CD4-positive, alpha-beta T cell treated with Interleukin-15 for 1 hour (primary cell): Measurements from ENCODE around the gene PTCD2.

Experiments used
- DNase-seq: peaks from one replicate; pipeline ENCODE4 v3.0.0-alpha.2; 2020

The PTCD2 gene

GRCh38 chr5:72351376-72351775 is 31.2 kb downstream of the PTCD2 start:
- DNase-seq, result no peak

GRCh38 chr5:72352616-72353015 is 32.4 kb downstream of the PTCD2 start:
- DNase-seq, result no peak

DNA sequence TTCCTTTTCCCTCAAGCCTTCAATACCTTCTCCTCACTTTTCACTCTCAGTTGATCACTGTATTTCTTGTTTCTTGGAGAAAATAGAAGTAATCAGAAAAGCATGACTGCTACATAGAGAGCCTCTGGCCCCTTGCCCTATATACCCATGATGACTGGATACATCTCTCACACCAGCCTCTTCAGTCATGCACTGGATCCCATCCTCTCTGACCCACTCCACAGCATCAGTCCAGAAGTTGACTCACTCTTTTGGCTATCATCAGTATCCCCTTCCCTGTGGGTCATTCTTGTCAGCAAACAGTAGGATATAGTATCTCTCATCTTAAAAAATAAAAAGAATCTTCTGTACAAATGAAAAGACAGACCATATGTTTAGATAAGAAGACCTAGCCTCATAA is 32.9 kb downstream of the PTCD2 start:
- no peak for DNase-seq

DNA sequence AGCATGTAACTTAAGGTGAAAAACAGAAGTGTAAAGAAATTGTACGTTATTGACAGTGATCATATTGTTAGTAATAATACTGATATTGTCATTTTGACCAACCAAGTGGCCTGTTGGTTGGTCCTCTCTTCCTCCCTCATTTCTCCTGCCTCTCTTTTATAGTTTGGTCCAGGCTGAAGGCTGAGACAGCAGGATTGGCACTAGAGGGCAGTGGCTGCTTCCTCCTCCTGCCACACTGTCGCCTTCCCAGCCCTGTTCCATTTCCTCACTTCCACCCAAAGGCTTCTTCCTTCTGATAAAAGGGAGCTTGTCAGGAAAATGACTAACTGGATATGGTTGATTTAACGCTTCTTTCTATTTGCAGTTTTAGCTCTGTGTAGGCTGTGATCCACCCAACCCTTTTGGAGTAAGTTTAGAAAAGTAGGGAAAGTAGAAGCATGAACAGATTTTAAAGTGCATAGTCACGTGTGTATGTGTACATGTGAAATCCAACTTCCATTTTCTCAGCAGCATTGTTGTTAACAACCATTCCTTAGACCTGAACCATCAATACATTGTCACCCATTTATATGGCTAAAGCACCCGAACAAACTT is 35.6 kb downstream of the PTCD2 start:
- DNase-seq, result no peak

GRCh38 chr5:72356361-72356760 is 36.2 kb downstream of the PTCD2 start:
- DNase-seq, result no peak

- no peak for DNase-seq
Measured at GRCh38 chr5:72358925-72359324, 38.8 kb downstream of the PTCD2 start.

DNA sequence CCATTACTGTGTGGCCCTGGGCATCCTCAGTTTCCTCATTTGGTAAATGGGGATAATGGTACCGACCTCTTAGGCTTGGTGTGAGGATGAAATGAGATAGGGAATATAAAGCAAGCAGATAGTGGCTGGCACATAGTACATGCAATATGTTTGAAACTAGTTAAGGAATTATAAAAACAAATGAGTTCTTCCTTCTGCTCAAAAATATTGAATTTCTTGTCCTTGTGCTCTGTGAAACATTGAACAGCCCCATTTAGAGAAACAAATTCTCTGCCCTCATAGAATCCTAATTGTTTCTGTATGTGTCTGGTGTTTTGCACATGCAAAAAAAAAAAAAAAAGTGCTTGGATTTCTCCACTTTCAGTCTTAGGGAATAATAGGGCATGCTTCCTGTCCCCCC is 39.7 kb downstream of the PTCD2 start:
- DNase-seq, result no peak

DNA sequence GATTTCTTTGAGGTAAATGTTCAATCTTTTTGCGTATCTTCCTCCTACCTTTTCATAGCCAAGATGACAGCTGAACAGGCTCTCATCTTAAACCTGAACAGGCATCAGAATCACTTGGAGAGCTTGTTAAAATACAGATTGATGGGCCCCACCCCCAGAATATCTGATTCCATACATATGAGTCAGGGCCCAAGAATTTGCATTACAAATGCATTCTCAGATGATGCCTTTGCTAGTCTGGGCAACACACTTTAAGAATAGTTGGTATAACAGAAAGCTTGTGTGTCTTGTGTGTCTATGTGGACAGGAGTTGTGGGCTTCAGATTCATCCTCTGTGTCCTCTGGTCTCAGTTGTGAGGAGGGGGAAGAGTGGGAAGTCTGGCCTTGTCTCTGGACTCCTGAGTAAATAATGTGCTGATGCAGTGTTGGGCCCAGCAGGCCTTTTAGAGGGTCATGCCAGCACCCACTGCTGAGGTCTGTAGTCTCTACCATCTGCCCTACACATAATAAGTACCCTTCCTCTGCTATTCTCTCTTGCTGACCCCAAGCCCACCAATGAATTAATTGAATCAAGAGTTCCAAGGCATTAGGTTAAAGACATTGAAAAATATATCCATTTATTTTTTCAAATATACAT is 43.1 kb downstream of the PTCD2 start:
- DNase-seq, result no peak

DNA sequence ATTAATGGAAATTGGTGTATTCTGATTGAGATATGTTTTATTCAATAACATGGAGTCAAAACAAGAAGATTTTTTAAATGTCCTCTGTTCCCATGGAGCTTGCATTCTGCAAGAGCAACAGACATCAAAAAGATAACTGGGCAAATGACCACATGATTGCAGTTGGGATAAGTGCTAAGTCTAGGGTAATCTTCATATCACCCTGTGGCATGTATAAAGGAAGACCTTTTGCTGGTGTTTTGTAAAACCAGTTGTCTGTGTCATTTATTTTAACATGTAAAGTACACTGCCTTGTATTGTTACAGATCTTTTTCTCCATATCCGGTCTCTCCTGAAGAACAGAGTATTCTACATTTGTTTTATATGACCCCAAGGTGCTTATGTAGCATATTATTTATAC is 44.0 kb downstream of the PTCD2 start:
- DNase-seq, result no peak

DNA sequence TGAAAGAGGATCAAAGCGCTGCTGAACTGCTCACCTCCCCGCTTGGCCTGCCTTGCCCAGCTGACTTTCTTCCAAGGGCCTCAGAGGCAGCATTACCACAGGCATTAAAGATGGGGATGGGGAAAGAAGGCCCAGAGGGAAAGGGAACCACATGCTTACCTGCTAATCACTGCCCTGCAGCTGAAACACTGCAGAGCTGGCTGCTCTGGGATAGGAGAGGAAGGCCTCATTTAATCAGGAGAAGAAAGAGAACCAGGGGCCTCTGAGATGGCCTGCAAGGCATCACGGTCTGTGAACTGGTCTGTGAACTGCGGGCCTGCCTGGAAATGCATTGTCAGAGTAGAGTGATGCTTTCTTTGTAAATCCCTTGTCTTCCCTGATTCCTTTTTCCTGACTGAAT is 44.8 kb downstream of the PTCD2 start:
- DNase-seq, result no peak

- peak; percentile 39 for DNase-seq
Measured at GRCh38 chr5:72366324-72366976, 46.3 kb downstream of the PTCD2 start.

DNA sequence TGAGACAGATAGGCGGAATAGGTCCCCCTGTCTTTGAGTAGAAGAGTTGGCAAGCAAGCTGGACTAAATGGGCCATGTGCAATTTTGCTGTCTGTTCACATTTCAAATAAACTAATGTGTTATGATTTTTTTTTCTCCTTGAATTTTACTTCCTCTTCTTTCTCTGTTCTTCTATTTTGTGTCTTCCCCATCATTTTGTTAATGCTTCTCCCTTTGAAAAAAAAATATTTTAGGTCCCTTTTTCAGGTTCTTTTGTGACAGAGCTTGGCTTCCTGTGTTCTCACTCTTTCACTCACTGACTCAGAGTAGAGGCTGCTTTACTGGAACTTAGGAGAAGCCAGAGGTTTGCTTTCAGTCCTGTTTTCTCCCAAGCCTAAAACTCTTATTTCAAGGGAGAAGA is 48.1 kb downstream of the PTCD2 start:
- DNase-seq, result no peak

- no peak for DNase-seq
Measured at GRCh38 chr5:72369301-72369700, 49.1 kb downstream of the PTCD2 start.

- no peak for DNase-seq
Measured at GRCh38 chr5:72369711-72370110, 49.5 kb downstream of the PTCD2 start.

GRCh38 chr5:72372331-72372730 is 52.2 kb downstream of the PTCD2 start:
- no peak for DNase-seq

GRCh38 chr5:72372923-72373322 is 52.8 kb downstream of the PTCD2 start:
- no peak for DNase-seq

GRCh38 chr5:72374844-72375243 is 54.7 kb downstream of the PTCD2 start:
- DNase-seq, result no peak

- DNase-seq, result no peak
Measured at GRCh38 chr5:72376381-72376780, 56.2 kb downstream of the PTCD2 start.

- DNase-seq, result no peak
Measured at GRCh38 chr5:72377910-72378638, 57.9 kb downstream of the PTCD2 start.

- DNase-seq, result no peak
Measured at GRCh38 chr5:72378639-72379289, 58.6 kb downstream of the PTCD2 start.

DNA sequence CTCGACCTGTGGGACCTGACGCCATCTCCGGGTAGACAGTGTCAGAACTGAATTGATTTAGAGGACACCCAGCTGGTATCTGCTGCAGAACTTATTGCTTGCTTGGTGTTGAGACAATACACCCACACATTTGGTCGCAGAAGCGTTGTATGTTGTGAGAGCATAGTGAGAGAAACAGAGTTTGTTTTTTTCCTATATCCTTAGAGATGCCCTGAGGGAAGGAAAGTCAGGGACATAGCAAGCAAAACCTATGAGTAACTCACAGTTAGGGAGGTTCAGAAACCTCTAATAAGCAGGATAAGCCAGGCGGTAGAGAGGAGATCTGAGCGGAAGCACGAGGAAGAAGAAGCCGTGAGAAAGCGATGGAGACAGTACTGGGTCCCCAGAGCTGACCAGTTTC is 59.8 kb downstream of the PTCD2 start:
- DNase-seq, result no peak

- DNase-seq, result peak; percentile 34
Measured at GRCh38 chr5:72380492-72381274, 60.5 kb downstream of the PTCD2 start.

DNA sequence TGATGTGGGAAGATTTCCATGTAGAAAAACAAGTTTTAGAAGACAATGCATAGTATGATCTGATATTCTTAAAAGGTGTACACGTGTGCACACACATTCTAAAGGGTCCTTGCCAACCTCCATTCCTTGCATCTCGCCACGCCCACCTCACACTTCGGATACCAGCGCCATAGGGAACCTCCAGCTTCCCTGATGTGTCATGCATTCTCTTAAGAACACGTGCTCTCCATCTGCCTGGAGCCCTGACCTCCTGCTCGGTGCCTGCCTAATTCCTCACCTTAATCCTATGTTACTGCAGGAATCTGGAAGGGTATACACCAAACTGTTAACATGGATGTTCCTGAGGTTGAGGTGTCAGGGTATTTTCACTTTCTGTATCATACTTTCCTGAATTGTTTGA is 63.1 kb downstream of the PTCD2 start:
- no peak for DNase-seq
